Neutrophil (primary cell): Measurements from ENCODE around the gene GXYLT2.
A peak's percentile ranks its signal among the peaks of the same experiment; 100 is the strongest.

Experiments
- H3K27ac ChIP-seq: fragments of 200-600 bp; sonication (generic); 2 replicates; pipeline ENCODE4 v1.5.1; 2016; ENCODE audit warnings: mild to moderate bottlenecking, moderate library complexity
- H3K27me3 ChIP-seq: fragments of 200-600 bp; sonication (generic); 2 replicates; pipeline ENCODE4 v1.6.0; 2016; ENCODE audit warnings: mild to moderate bottlenecking
- H3K36me3 ChIP-seq: fragments of 200-600 bp; sonication (generic); 2 replicates; pipeline ENCODE4 v1.5.1; 2017
- H3K4me1 ChIP-seq, 2 experiments: fragments of 200-600 bp in 1 of 2; sonication (generic) in 1 of 2; 1 replicate in 1 of 2; 2 replicates in 1 of 2; pipeline versions ENCODE4 v1.5.1 to v1.6.1; 2013 to 2016; ENCODE audit warnings: low read depth in 1 of 2, low read length in 1 of 2, mild to moderate bottlenecking in 1 of 2, moderate library complexity in 1 of 2; ENCODE audit not compliant: control insufficient read depth in 1 of 2, insufficient read depth in 1 of 2
- H3K4me3 ChIP-seq, 2 experiments: fragments of 200-600 bp in 1 of 2; sonication (generic) in 1 of 2; 1 replicate in 1 of 2; 2 replicates in 1 of 2; pipeline ENCODE4 v1.5.1; 2013 to 2016; ENCODE audit warnings: low read depth in 1 of 2, low read length in 1 of 2, mild to moderate bottlenecking in 1 of 2, moderate library complexity in 1 of 2
- H3K9me3 ChIP-seq: fragments of 200-600 bp; sonication (generic); 2 replicates; pipeline ENCODE4 v1.5.1; 2016
- TF ChIP-seq, protein P1 (sequence below): fragments of 200-600 bp; sonication (generic); IDR thresholded peaks from 2 replicates; pipeline ENCODE4 v1.5.1; 2016; ENCODE audit warnings: antibody characterized with exemption

The GXYLT2 gene

DNA sequence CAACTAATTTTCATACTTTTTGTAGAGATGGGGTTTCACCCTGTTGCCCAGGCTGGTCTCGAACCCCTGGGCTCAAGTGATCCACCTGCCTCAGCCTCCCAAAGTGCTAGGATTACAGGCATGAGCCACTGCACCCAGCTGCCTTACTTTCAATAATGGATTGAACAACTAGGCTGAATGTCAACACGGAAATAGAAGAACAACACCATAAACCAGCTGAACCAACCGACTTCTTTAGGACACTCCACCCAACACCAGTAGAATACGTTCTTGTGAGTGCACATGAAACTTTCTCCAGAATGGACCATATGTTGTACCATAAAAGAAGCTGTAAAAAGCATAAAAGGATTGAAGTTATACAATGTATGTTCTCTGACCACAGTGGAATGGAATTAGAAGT lies 42.9 kb downstream of the GXYLT2 start:
- no peak overlapping the region for H3K4me3 ChIP-seq
- peaks cover 0 to 2% of the 10 kb centered on the region in 2 experiments for H3K4me1 ChIP-seq
- H3K36me3 ChIP-seq: no peaks in the 10 kb centered on the region
- no peaks in the 10 kb centered on the region for H3K27me3 ChIP-seq
- TF ChIP-seq, protein P1, sequence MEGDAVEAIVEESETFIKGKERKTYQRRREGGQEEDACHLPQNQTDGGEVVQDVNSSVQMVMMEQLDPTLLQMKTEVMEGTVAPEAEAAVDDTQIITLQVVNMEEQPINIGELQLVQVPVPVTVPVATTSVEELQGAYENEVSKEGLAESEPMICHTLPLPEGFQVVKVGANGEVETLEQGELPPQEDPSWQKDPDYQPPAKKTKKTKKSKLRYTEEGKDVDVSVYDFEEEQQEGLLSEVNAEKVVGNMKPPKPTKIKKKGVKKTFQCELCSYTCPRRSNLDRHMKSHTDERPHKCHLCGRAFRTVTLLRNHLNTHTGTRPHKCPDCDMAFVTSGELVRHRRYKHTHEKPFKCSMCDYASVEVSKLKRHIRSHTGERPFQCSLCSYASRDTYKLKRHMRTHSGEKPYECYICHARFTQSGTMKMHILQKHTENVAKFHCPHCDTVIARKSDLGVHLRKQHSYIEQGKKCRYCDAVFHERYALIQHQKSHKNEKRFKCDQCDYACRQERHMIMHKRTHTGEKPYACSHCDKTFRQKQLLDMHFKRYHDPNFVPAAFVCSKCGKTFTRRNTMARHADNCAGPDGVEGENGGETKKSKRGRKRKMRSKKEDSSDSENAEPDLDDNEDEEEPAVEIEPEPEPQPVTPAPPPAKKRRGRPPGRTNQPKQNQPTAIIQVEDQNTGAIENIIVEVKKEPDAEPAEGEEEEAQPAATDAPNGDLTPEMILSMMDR: no peak
- no peaks in the 10 kb centered on the region for H3K9me3 ChIP-seq
- H3K27ac ChIP-seq: no peak overlapping the region

DNA sequence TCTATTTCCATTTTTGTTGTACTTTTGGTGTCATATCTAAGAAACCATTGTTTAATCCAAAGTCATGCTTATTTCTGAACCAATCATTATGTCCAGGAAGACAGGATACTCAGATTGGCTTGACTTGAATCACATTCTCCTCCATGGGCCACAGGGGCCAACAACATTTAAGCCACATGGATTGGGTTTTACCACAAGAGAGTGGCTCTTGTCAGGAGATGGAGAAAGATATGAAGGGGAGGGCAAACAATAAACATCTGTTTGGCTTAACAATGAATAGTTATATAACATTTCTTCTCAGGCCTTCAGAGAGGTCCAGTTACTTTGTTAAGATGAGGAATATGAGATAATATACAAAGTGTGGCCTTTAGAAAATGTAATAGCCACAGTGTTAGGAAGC lies 44.6 kb downstream of the GXYLT2 start:
- H3K4me3 ChIP-seq: no peak overlapping the region
- peaks cover 0 to 3% of the 10 kb centered on the region in 2 experiments for H3K4me1 ChIP-seq
- TF ChIP-seq, protein P1: no peak
- H3K27ac ChIP-seq: no peak overlapping the region
- no peaks in the 10 kb centered on the region for H3K9me3 ChIP-seq
- H3K27me3 ChIP-seq: no peaks in the 10 kb centered on the region
- no peaks in the 10 kb centered on the region for H3K36me3 ChIP-seq

DNA sequence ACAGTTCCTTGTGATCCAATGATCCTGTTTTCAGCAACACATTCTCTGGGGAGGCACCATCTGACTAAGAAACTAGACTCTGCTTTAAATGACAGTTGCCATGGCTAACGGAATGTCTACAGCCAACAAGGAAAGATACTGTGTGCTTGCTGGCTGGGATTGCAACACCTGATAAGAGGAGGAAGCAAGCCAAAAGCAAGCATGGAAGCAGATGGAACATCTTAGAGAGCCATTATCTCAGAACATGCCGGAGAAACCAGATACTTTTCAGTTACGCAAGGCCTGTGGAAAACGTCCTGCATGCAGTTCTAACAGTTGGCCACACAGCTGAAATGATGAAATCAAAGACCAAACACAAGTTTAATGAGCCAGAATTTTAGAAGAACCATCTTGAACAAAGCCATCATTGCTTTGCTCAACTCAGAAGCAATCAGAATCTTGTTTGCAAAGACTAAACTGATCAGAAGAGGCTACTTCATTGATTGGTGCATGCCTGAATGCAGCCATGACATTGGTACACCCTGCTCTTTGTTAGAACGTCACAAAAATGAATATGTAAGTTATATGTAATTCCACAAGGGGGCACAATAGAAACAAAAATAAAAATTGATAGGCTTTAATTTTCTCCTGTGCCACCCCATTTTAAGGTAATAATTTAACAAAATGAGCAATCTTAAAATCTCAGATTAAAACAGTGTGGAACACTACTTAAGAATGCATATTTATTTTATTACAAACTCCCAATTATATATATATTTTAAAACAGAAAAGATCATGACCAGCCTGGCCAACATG lies 50.8 kb downstream of the GXYLT2 start:
- Histone ChIP-seq H3K9me3 (no peaks in the 10 kb centered on the region), H3K36me3 (no peaks in the 10 kb centered on the region), H3K27me3 (no peaks in the 10 kb centered on the region), H3K27ac (peak overlapping the region; percentile 26), H3K4me1 (peaks cover 10 to 11% of the 10 kb centered on the region in 2 experiments), H3K4me3 (no peak overlapping the region)
- TF ChIP-seq, protein P1: peak; percentile 67

DNA sequence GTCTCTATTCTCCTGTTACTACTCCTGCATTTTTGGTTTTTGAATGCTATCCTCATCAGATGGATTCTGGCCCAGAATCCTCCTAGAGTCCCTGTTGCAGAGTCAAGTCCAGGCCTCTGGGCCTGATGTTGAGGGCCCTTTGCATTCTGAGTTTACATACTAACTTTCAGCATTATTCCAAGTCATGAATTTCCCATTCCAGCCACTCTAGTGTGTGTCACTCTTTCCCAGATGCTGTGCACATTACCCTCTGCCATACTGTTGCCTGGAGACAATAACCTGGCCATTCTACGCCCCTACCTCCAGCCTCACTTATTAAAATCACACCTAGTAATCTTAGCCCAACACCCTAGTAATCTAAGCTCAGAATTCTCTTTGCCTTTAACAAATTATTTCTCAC lies 53.4 kb downstream of the GXYLT2 start:
- Histone ChIP-seq H3K4me3 (no peak overlapping the region), H3K27ac (no peak overlapping the region), H3K36me3 (no peaks in the 10 kb centered on the region), H3K4me1 (peaks cover 11 to 18% of the 10 kb centered on the region in 2 experiments), H3K27me3 (no peaks in the 10 kb centered on the region), H3K9me3 (no peaks in the 10 kb centered on the region)
- TF ChIP-seq, protein P1: no peak

DNA sequence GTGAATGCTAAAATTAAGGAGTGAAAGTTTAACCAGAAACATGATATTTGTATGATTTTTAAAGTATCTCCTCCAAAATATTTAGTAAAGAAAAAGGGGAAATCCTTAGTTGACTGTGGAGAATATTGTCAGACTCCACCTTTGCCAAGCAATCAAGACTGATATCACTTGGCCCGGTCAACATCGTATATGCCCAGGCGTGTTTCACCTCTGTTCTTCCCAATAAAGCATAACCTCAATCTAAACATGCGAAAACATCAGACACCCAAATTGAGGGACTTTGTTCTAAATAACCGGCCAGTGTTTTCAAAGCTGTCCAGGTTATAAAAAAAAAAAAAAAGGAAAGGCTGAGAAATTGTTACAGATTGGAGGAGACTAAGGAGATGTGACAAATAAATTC lies 54.6 kb downstream of the GXYLT2 start:
- Histone ChIP-seq H3K36me3 (no peaks in the 10 kb centered on the region), H3K27ac (no peak overlapping the region), H3K4me1 (peaks cover 11 to 18% of the 10 kb centered on the region in 2 experiments), H3K4me3 (no peak overlapping the region), H3K27me3 (no peaks in the 10 kb centered on the region), H3K9me3 (no peaks in the 10 kb centered on the region)
- TF ChIP-seq, protein P1: no peak
